Keratinocyte (primary cell): ENCODE data around the gene PRKCE. TPM values are rescaled to one million over a fixed set of nuclear protein-coding genes. Genes with fewer than 3 reads are reported as not detected.

Experiments
- DNase-seq: peaks from one replicate; pipeline ENCODE4 v3.0.0-alpha.2; 2011; ENCODE audit warnings: low read depth, missing footprints, low spot score
- FAIRE-seq: peaks from 2 replicates; lab custom pipeline; 2011; peaks lifted over from hg19 to GRCh38; lab: Jason Lieb, UNC
- H2AFZ ChIP-seq: 2 replicates; pipeline ENCODE4 v1.6.0; 2012; ENCODE audit warnings: low read length, control low read depth, inconsistent platforms; ENCODE audit not compliant: control insufficient read depth
- H3K27ac ChIP-seq: 2 replicates; pipeline ENCODE4 v1.5.1; 2011; ENCODE audit warnings: low read length; ENCODE audit not compliant: control insufficient read depth, insufficient read depth
- H3K27me3 ChIP-seq: 3 replicates; pipeline ENCODE4 v1.6.0; 2011; ENCODE audit warnings: low read length; ENCODE audit not compliant: control insufficient read depth, insufficient read depth; ENCODE audit errors: extremely low read depth
- H3K36me3 ChIP-seq, 2 experiments: 2 replicates in 1 of 2; 3 replicates in 1 of 2; pipeline ENCODE4 v1.5.1; 2011; ENCODE audit warnings: low read length in 2 of 2, mild to moderate bottlenecking in 1 of 2; ENCODE audit not compliant: control insufficient read depth in 2 of 2, insufficient read depth in 2 of 2; ENCODE audit errors: extremely low read depth in 1 of 2
- H3K4me1 ChIP-seq: 3 replicates; pipeline ENCODE4 v1.5.1; 2011; ENCODE audit warnings: low read length; ENCODE audit not compliant: control insufficient read depth, insufficient read depth; ENCODE audit errors: extremely low read depth
- H3K4me2 ChIP-seq: 3 replicates; pipeline ENCODE4 v1.6.0; 2011; ENCODE audit warnings: low read depth, low read length; ENCODE audit not compliant: control insufficient read depth, insufficient read depth; ENCODE audit errors: extremely low read depth
- H3K4me3 ChIP-seq, 3 experiments: fragments of 200-600 bp in 1 of 3; sonication (generic) in 1 of 3; 2 replicates in 2 of 3; 3 replicates in 1 of 3; pipeline ENCODE4 v1.5.1; 2011 to 2016; ENCODE audit warnings: low read length in 3 of 3, mild to moderate bottlenecking in 3 of 3, control low read depth in 2 of 3, inconsistent platforms in 1 of 3, low read depth in 1 of 3, mixed read lengths in 1 of 3, mixed run types in 1 of 3, moderate library complexity in 1 of 3; ENCODE audit not compliant: control insufficient read depth in 2 of 3, insufficient read depth in 2 of 3; ENCODE audit errors: extremely low read depth in 1 of 3
- H3K79me2 ChIP-seq: 2 replicates; pipeline ENCODE4 v1.6.0; 2012; ENCODE audit warnings: low read length; ENCODE audit not compliant: control insufficient read depth, insufficient read depth
- H3K9ac ChIP-seq: 3 replicates; pipeline ENCODE4 v1.6.0; 2011; ENCODE audit warnings: low read length; ENCODE audit not compliant: control insufficient read depth, insufficient read depth; ENCODE audit errors: extremely low read depth
- H3K9me1 ChIP-seq: 3 replicates; pipeline ENCODE4 v1.6.0; 2011; ENCODE audit warnings: low read length; ENCODE audit not compliant: control insufficient read depth, insufficient read depth; ENCODE audit errors: extremely low read depth
- H3K9me3 ChIP-seq: 2 replicates; pipeline ENCODE4 v1.5.1; 2012; ENCODE audit warnings: low read depth, low read length; ENCODE audit not compliant: control insufficient read depth
- H4K20me1 ChIP-seq: 3 replicates; pipeline ENCODE4 v1.6.0; 2011; ENCODE audit warnings: low read length; ENCODE audit not compliant: control insufficient read depth, insufficient read depth; ENCODE audit errors: extremely low read depth
- CTCF ChIP-seq, 3 experiments: IDR thresholded peaks in 1 of 3; conservative IDR thresholded peaks in 1 of 3; optimal IDR thresholded peaks in 1 of 3; 2 replicates in 2 of 3; 3 replicates in 1 of 3; pipeline versions ENCODE3 to v1.5.1; 2011; ENCODE audit warnings: low read length in 3 of 3, mild to moderate bottlenecking in 3 of 3, moderate library complexity in 2 of 3, control low read depth in 1 of 3, inconsistent platforms in 1 of 3; ENCODE audit not compliant: insufficient read depth in 2 of 3; ENCODE audit errors: extremely low read depth in 1 of 3
- EZH2 ChIP-seq: IDR thresholded peaks from one replicate; pipeline ENCODE4 v1.6.1; 2012; ENCODE audit warnings: inconsistent platforms, mild to moderate bottlenecking, low read length, moderate library complexity
- dilution Hi-C: fragments of 300-500 bp; cut with MboI; formaldehyde crosslinking; loops from one replicate; pipeline ENCODE4 v1.7.0; 2020; ENCODE audit warnings: low sequenced_read_pairs; ENCODE audit not compliant: extremely low pct_ligation_motif_present
- polyA plus RNA-seq, 5 experiments: library from polyadenylated mRNA; depleted of rRNA in 3 of 5; stranded (reverse) in 3 of 5; stranded (forward) in 1 of 5; unstranded in 1 of 5; fragments of >200 nt; gene quantifications; 1 replicate in 1 of 5; 2 replicates in 3 of 5; 3 replicates in 1 of 5; pipeline versions ENCODE4 v1.2.1 to v1.2.3, GENCODE V29; 2011 to 2012; ENCODE audit warnings: missing spikeins in 2 of 5, low read depth in 1 of 5, low replicate concordance in 1 of 5

PRKCE gene
- polyA plus RNA-seq, 1 donor (not counting 4 experiments of a cell fraction or from before 2014, with no cell fraction given), result 2.0 TPM

DNA sequence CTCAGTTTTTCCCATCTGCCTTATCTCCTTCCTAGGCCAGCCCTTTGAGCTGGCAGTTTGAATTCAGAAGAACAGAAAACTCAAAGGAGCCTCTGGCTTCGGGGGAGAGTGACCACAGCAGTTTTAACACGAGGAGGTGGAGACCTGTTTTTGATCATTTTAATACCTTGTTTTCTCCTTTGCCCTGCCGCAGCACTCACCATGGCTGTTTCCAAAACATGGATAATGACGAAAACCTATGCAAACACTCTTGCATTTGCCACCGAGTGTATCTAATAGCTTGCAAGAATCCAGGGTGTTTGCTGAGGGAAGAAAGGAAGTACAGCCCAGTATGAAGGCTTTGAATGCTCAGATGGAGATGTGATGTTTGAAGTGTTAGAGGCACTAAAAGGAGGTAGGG is 167.1 kb downstream of the PRKCE start:
- Histone ChIP-seq H2AFZ (no peak overlapping the region), H3K36me3 (no peaks in the 10 kb centered on the region), H3K79me2 (no peaks in the 10 kb centered on the region), H3K9me1 (no peaks in the 10 kb centered on the region), H4K20me1 (no peaks in the 10 kb centered on the region), H3K4me1 (peaks cover 15% of the 10 kb centered on the region), H3K9me3 (no peaks in the 10 kb centered on the region), H3K9ac (no peak overlapping the region), H3K4me2 (no peak overlapping the region), H3K27ac (no peak overlapping the region), H3K4me3 (no peak overlapping the region), H3K27me3 (no peaks in the 10 kb centered on the region)
- DNase-seq (no peak), FAIRE-seq (no peak)
- TF ChIP-seq CTCF (optimal IDR thresholded peaks at IDR 0.05 in 1 of 3, IDR thresholded peaks at IDR 0.05 in 1 of 3, conservative IDR thresholded peaks at IDR 0.05 in 1 of 3; ENCODE audit: extremely low read depth in 1 of 3, insufficient read depth in 2 of 3, low read length in 3 of 3) (no peak), EZH2 (no peak)
- dilution Hi-C loops, result no loop called here

GRCh38 chr2:45820048-45820447 is 168.6 kb downstream of the PRKCE start:
- no peaks in the 10 kb centered on the region for H3K9me3 ChIP-seq
- H3K79me2 ChIP-seq, result no peaks in the 10 kb centered on the region
- H3K9ac ChIP-seq, result no peak overlapping the region
- FAIRE-seq, result no peak
- H3K36me3 ChIP-seq, result no peaks in the 10 kb centered on the region
- no peak overlapping the region for H3K4me2 ChIP-seq
- no peaks in the 10 kb centered on the region for H4K20me1 ChIP-seq
- dilution Hi-C loops, result no loop called here
- TF ChIP-seq EZH2 (no peak), CTCF (optimal IDR thresholded peaks at IDR 0.05 in 1 of 3, IDR thresholded peaks at IDR 0.05 in 1 of 3, conservative IDR thresholded peaks at IDR 0.05 in 1 of 3; ENCODE audit: extremely low read depth in 1 of 3, insufficient read depth in 2 of 3, low read length in 3 of 3) (no peak)
- no peak overlapping the region for H2AFZ ChIP-seq
- H3K4me1 ChIP-seq, result peaks cover 23% of the 10 kb centered on the region
- H3K27ac ChIP-seq, result no peak overlapping the region
- no peak for DNase-seq
- no peak overlapping the region for H3K4me3 ChIP-seq
- no peaks in the 10 kb centered on the region for H3K27me3 ChIP-seq
- H3K9me1 ChIP-seq, result no peaks in the 10 kb centered on the region
